Peyer's patch (tissue), 4 donors: ENCODE measurements around the gene LTBP1. TPM values are rescaled to one million over a fixed set of nuclear protein-coding genes. Genes with fewer than 3 reads are reported as not detected.
A peak's percentile ranks its signal among the peaks of the same experiment; 100 is the strongest.

Experiments used
- DNase-seq, 3 donors: peaks; one replicate each; pipeline ENCODE4 v3.0.0-alpha.2; 2017 to 2019
- H3K27ac ChIP-seq, 4 donors: fragments of 200-600 bp; sonication (generic); one replicate each; pipeline ENCODE4 v1.5.1; 2016 to 2019
- H3K27me3 ChIP-seq, 2 donors: fragments of 200-600 bp; sonication (generic); one replicate each; pipeline ENCODE4 v1.5.1; 2019
- H3K36me3 ChIP-seq, 3 donors: fragments of 200-600 bp; sonication (generic); one replicate each; pipeline ENCODE4 v1.5.1; 2016 to 2019
- H3K4me1 ChIP-seq, 4 donors: fragments of 200-600 bp; sonication (generic); one replicate each; pipeline ENCODE4 v1.5.1; 2016 to 2019
- H3K4me3 ChIP-seq, 4 donors: fragments of 200-600 bp; sonication (generic); 1 replicate in 3 of 4; 2 replicates in 1 of 4; pipeline ENCODE4 v1.5.1; 2016 to 2019; ENCODE audit warnings: mild to moderate bottlenecking in 1 of 4
- H3K9me3 ChIP-seq, 4 donors: fragments of 200-600 bp; sonication (generic); one replicate each; pipeline ENCODE4 v1.5.1; 2016 to 2019; ENCODE audit warnings: mild to moderate bottlenecking in 1 of 4
- CTCF ChIP-seq, 6 experiments: fragments of 450-650 bp in 4 of 6; fragments of 200-600 bp in 2 of 6; sonication (generic) in 1 of 6; IDR thresholded peaks; one replicate each; pipeline ENCODE4 v1.5.1; 2017 to 2019; ENCODE audit warnings: antibody characterized with exemption in 6 of 6, mild to moderate bottlenecking in 3 of 6, moderate library complexity in 1 of 6
- POLR2A ChIP-seq, 2 donors: fragments of 450-650 bp; IDR thresholded peaks; one replicate each; pipeline ENCODE4 v1.5.1; 2017; ENCODE audit warnings: antibody characterized with exemption in 2 of 2, mild to moderate bottlenecking in 2 of 2, moderate library complexity in 2 of 2
- total RNA-seq, 4 donors: library from RNA; depleted of rRNA; stranded (reverse); fragments of >200 nt; gene quantifications; one replicate each; pipeline ENCODE4 v1.1.0, GENCODE V29; 2016

The LTBP1 gene
- total RNA-seq, 4 donors from 2014 or later = 8.6 to 23.1 (median 13.1) TPM

- H3K4me1 ChIP-seq = peaks cover 0 to 18% (median 3%) of the 10 kb centered on the region in 4 donors
- TF ChIP-seq CTCF (IDR thresholded peaks at IDR 0.05) (no peak), POLR2A (IDR thresholded peaks at IDR 0.05) (no peak)
- no peaks in the 10 kb centered on the region for H3K27me3 ChIP-seq
- H3K27ac ChIP-seq = no peak overlapping the region
- H3K36me3 ChIP-seq = no peaks in the 10 kb centered on the region
- no peak for DNase-seq
- no peaks in the 10 kb centered on the region for H3K9me3 ChIP-seq
- no peak overlapping the region for H3K4me3 ChIP-seq
These were observed 373.8 kb downstream of the LTBP1 start for GRCh38 chr2:33320573-33320972.

GRCh38 chr2:33321236-33321771 is 374.6 kb downstream of the LTBP1 start:
- Histone ChIP-seq H3K4me3 (no peak overlapping the region), H3K27me3 (no peaks in the 10 kb centered on the region), H3K4me1 (peaks cover 0 to 18% (median 3%) of the 10 kb centered on the region in 4 donors), H3K27ac (peak overlapping the region in 1 of 4 donors; percentile 23), H3K36me3 (no peaks in the 10 kb centered on the region), H3K9me3 (no peaks in the 10 kb centered on the region)
- no peak for DNase-seq
- TF ChIP-seq POLR2A (IDR thresholded peaks at IDR 0.05) = no peak
- TF ChIP-seq CTCF (IDR thresholded peaks at IDR 0.05) = no peak

- DNase-seq = peak in 1 of 3 donors; percentile 47
- peaks cover 0 to 18% (median 3%) of the 10 kb centered on the region in 4 donors for H3K4me1 ChIP-seq
- peak overlapping the region in 1 of 4 donors; percentile 33 for H3K27ac ChIP-seq
- H3K9me3 ChIP-seq = no peaks in the 10 kb centered on the region
- H3K4me3 ChIP-seq = no peak overlapping the region
- H3K36me3 ChIP-seq = no peaks in the 10 kb centered on the region
- no peaks in the 10 kb centered on the region for H3K27me3 ChIP-seq
- no peak for TF ChIP-seq POLR2A (IDR thresholded peaks at IDR 0.05)
- TF ChIP-seq CTCF (IDR thresholded peaks at IDR 0.05) = no peak
These were observed 375.2 kb downstream of the LTBP1 start for GRCh38 chr2:33321876-33322483.

- Histone ChIP-seq H3K9me3 (no peaks in the 10 kb centered on the region), H3K27ac (no peak overlapping the region), H3K4me1 (peaks cover 0 to 18% (median 3%) of the 10 kb centered on the region in 4 donors), H3K27me3 (no peaks in the 10 kb centered on the region), H3K4me3 (no peak overlapping the region), H3K36me3 (no peaks in the 10 kb centered on the region)
- no peak for DNase-seq
- no peak for TF ChIP-seq POLR2A (IDR thresholded peaks at IDR 0.05)
- TF ChIP-seq CTCF (IDR thresholded peaks at IDR 0.05) = no peak
These were observed 375.9 kb downstream of the LTBP1 start for GRCh38 chr2:33322612-33323011.

- no peak overlapping the region for H3K4me3 ChIP-seq
- no peaks in the 10 kb centered on the region for H3K9me3 ChIP-seq
- H3K36me3 ChIP-seq = no peaks in the 10 kb centered on the region
- no peak overlapping the region for H3K27ac ChIP-seq
- H3K4me1 ChIP-seq = peaks cover 0 to 18% (median 3%) of the 10 kb centered on the region in 4 donors
- H3K27me3 ChIP-seq = no peaks in the 10 kb centered on the region
- TF ChIP-seq CTCF (IDR thresholded peaks at IDR 0.05) (no peak), POLR2A (IDR thresholded peaks at IDR 0.05) (no peak)
- no peak for DNase-seq
These were observed 377.2 kb downstream of the LTBP1 start for GRCh38 chr2:33323957-33324356.
